OCI-LY3 (cell line): ENCODE measurements around the gene EFCAB11.

Experiments used
- CTCF ChIP-seq: fragments of 200-600, 300-600 bp; sonication (generic); IDR thresholded peaks from 2 replicates; pipeline ENCODE4 v1.5.1; 2014; ENCODE audit warnings: antibody characterized with exemption, low read length, low read depth
- EZH2phosphoT487 ChIP-seq: fragments of 200-600 bp; shearing (Covaris generic); IDR thresholded peaks from 2 replicates; pipeline ENCODE4 v1.6.1; 2018; ENCODE audit warnings: antibody characterized with exemption, mixed run types, low read depth

GRCh38 chr14:89748004-89748403 lies 206.5 kb downstream of the EFCAB11 start:
- no peak for TF ChIP-seq CTCF
- no peak for TF ChIP-seq EZH2phosphoT487
